A549 (cell line): ENCODE results near the gene PITX3. TPM values are rescaled to one million over a fixed set of nuclear protein-coding genes. Genes with fewer than 3 reads are reported as not detected.

Experiments
- ATAC-seq, 2 experiments: fragments of 200-7000 bp in 1 of 2; fragments of >200 bp in 1 of 2; cut with Nextera tagmentation in 1 of 2; cut with Tn5 transposase in 1 of 2; 3 replicates each; pipeline versions ENCODE4 v1.8.0 to v1.9.1; 2018 to 2020; ENCODE audit warnings: mild to moderate bottlenecking in 1 of 2, moderate library complexity in 1 of 2
- CTCF ChIA-PET: fragments of 300-600 bp; sonication (Branson Sonifier 250); formaldehyde crosslinking; extraction: SDS; loops from one replicate; lab custom pipeline; 2021; ENCODE audit warnings: antibody characterized with exemption, inconsistent platforms; lab: Yijun Ruan, JAX
- POLR2A ChIA-PET: fragments of 350-600 bp; formaldehyde crosslinking; extraction: SDS; loops from one replicate; lab custom pipeline; 2021; ENCODE audit warnings: antibody characterized with exemption, inconsistent platforms; lab: Yijun Ruan, JAX
- DNase-seq, 2 experiments: peaks; one replicate each; pipeline versions ENCODE4 v3.0.0 to v3.0.0-alpha.2; 2011 to 2016; ENCODE audit warnings: low read depth in 1 of 2, low spot score in 1 of 2
- FAIRE-seq: peaks from 2 replicates; lab custom pipeline; 2011; peaks lifted over from hg19 to GRCh38; lab: Jason Lieb, UNC
- H3K27ac ChIP-seq, 2 experiments: fragments of >200 bp; sonication (Bioruptor Twin); formaldehyde crosslinking; 3 replicates each; pipeline ENCODE4 v1.5.1; 2016 to 2017
- H3K4me1 ChIP-seq: fragments of >200 bp; sonication (Bioruptor Twin); formaldehyde crosslinking; 3 replicates; pipeline ENCODE4 v1.6.1; 2016
- H3K4me2 ChIP-seq: fragments of >200 bp; sonication (Bioruptor Twin); formaldehyde crosslinking; 3 replicates; pipeline ENCODE4 v1.6.1; 2016
- H3K4me3 ChIP-seq: fragments of >200 bp; sonication (Bioruptor Twin); formaldehyde crosslinking; 3 replicates; pipeline ENCODE4 v1.5.1; 2016
- H3K9me3 ChIP-seq: fragments of >200 bp; sonication (Bioruptor Twin); formaldehyde crosslinking; 3 replicates; pipeline ENCODE4 v1.6.1; 2016
- CBX2 ChIP-seq: fragments of 200-600 bp; sonication (generic); IDR thresholded peaks from 2 replicates; pipeline ENCODE4 v1.6.1; 2016; ENCODE audit warnings: low read depth, mild to moderate bottlenecking, borderline replicate concordance
- CHD4 ChIP-seq: fragments of 200-600 bp; sonication (generic); IDR thresholded peaks from 2 replicates; pipeline ENCODE4 v1.6.1; 2016; ENCODE audit warnings: antibody characterized with exemption, mild to moderate bottlenecking, borderline replicate concordance
- HOXA7 ChIP-seq: fragments of 250-450 bp; sonication (Bioruptor Pico); IDR thresholded peaks from 2 replicates; pipeline ENCODE4 v1.5.0; 2020; ENCODE audit warnings: mild to moderate bottlenecking, moderate library complexity
- HOXB13 ChIP-seq: fragments of 250-450 bp; sonication (Bioruptor Pico); IDR thresholded peaks from 2 replicates; pipeline ENCODE4 v1.5.0; 2020; ENCODE audit warnings: low read depth, mild to moderate bottlenecking, moderate library complexity
- HOXB5 ChIP-seq: fragments of 250-450 bp; sonication (Bioruptor Pico); IDR thresholded peaks from 2 replicates; pipeline ENCODE4 v1.5.0; 2020; ENCODE audit warnings: mild to moderate bottlenecking, moderate library complexity
- JUNB ChIP-seq: fragments of >200 bp; sonication (Bioruptor Twin); formaldehyde crosslinking; IDR thresholded peaks from 2 replicates; pipeline ENCODE4 v1.6.1; 2016
- NPAS2 ChIP-seq: fragments of 250-450 bp; sonication (Bioruptor Pico); IDR thresholded peaks from 2 replicates; pipeline ENCODE4 v1.8.0; 2022; ENCODE audit warnings: mild to moderate bottlenecking, moderate library complexity, borderline replicate concordance
- POLR2AphosphoS2 ChIP-seq: conservative IDR thresholded peaks from 2 replicates; pipeline ENCODE4 v1.6.1; 2012; ENCODE audit warnings: low read length, improper control_type of control experiment, inconsistent platforms
- RARB ChIP-seq: fragments of 250-450 bp; sonication (Bioruptor Pico); IDR thresholded peaks from 2 replicates; pipeline ENCODE4 v1.8.0; 2021; ENCODE audit warnings: mild to moderate bottlenecking, moderate library complexity
- SMC3 ChIP-seq: fragments of >200 bp; sonication (Bioruptor Twin); formaldehyde crosslinking; IDR thresholded peaks from 3 replicates; pipeline ENCODE4 v1.6.1; 2018; ENCODE audit warnings: inconsistent platforms
- TFCP2L1 ChIP-seq: fragments of 250-450 bp; sonication (Bioruptor Pico); IDR thresholded peaks from 2 replicates; pipeline ENCODE4 v1.5.0; 2021; ENCODE audit warnings: mild to moderate bottlenecking
- TP53 ChIP-seq: fragments of 250-450 bp; sonication (Bioruptor Pico); IDR thresholded peaks from 2 replicates; pipeline ENCODE4 v1.5.0; 2021; ENCODE audit warnings: mild to moderate bottlenecking, moderate library complexity
- ZC3H11A ChIP-seq: fragments of 450-650 bp; IDR thresholded peaks from 2 replicates; pipeline ENCODE4 v1.6.1; 2014; ENCODE audit warnings: antibody characterized with exemption, mild to moderate bottlenecking
- ZNF302 ChIP-seq: fragments of 250-450 bp; sonication (Bioruptor Pico); IDR thresholded peaks from 2 replicates; pipeline ENCODE4 v1.9.0; 2021; ENCODE audit warnings: inconsistent platforms, mild to moderate bottlenecking, moderate library complexity
- WGBS: methylation state at CpG from one replicate; pipeline ENCODE4 v1.1.6; 2017; ENCODE audit errors: missing lambda C conversion rate; 5-methylcytosine and 5-hydroxymethylcytosine counted together
- polyA plus RNA-seq, 4 experiments: library from polyadenylated mRNA; depleted of rRNA in 3 of 4; stranded (reverse); fragments of >200 nt; fragmentation: RNase III in 1 of 4; extraction: RNeasy Plus Mini Kit Qiagen cat#74134 plus additional on column Dnase treatment in 1 of 4; gene quantifications; 2 replicates in 3 of 4; 3 replicates in 1 of 4; pipeline ENCODE4 v1.2.3, GENCODE V29; 2011 to 2017
- TF ChIP-seq, protein P1 (sequence below): IDR thresholded peaks from 2 replicates; pipeline ENCODE4 v1.6.1; 2012
- TF ChIP-seq, protein P2 (sequence below): fragments of >200 bp; sonication (Bioruptor Twin); formaldehyde crosslinking; IDR thresholded peaks from 3 replicates; pipeline ENCODE4 v1.5.1; 2016
- TF ChIP-seq, protein P3 (sequence below): IDR thresholded peaks from 2 replicates; pipeline ENCODE4 v1.6.1; 2012; ENCODE audit warnings: low read depth, borderline replicate concordance
- TF ChIP-seq, protein P4 (sequence below): fragments of >200 bp; sonication (Bioruptor Twin); formaldehyde crosslinking; IDR thresholded peaks from 2 replicates; pipeline ENCODE4 v1.6.1; 2016
- TF ChIP-seq, protein P5 (sequence below): fragments of 200-600 bp; sonication (generic); IDR thresholded peaks from 2 replicates; pipeline ENCODE4 v1.6.1; 2016; ENCODE audit warnings: antibody characterized with exemption, mild to moderate bottlenecking, moderate library complexity
- TF ChIP-seq, protein P6 (sequence below): fragments of 250-450 bp; sonication (Bioruptor Pico); IDR thresholded peaks from 2 replicates; pipeline ENCODE4 v1.5.0; 2020; ENCODE audit warnings: low read depth, mild to moderate bottlenecking, moderate library complexity

The PITX3 gene
- polyA plus RNA-seq, 2 of the 4 experiments (the other 2 are of a cell fraction), result 0.09 TPM; not detected in 1

DNA sequence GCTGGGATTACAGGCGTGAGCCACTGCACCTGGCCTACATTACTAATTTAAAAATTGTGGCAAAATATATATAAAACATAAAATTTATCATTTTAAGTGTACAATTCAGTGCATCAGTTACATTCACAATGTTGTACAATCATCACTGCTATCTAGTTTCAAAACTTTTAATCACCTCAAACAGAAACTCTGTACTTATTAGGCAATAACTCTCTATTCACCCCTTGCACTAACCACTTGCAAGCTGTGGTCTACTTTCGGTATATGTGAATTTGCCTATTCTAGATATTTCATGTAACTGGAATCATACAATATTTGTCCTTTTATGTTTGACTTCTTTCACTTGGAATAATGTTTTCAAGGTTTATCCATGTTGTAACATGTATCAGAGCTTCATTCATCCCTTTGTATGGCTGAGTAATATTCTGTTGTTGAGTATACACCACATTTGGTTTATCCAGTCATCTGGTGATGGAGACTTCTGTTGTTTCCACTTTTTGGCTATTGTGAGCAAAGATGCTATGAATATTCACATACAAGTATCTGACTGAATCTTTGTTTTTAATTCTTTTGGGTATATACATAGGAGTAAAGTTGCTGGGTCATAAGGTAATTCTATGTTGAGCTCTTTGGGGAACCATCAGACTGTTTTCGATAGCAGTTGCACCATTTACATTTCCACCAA, 29.6 kb downstream of the PITX3 start (continued):
- TF ChIP-seq, protein P1, sequence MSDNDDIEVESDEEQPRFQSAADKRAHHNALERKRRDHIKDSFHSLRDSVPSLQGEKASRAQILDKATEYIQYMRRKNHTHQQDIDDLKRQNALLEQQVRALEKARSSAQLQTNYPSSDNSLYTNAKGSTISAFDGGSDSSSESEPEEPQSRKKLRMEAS, result no peak

GRCh38 chr10:102208311-102209035, 32.8 kb downstream of the PITX3 start:
- no peak overlapping the region for H3K27ac ChIP-seq
- FAIRE-seq, result no peak
- DNase-seq, result no peak
- no peaks in the 10 kb centered on the region for H3K9me3 ChIP-seq
- ATAC-seq, result no peak
- no peak overlapping the region for H3K4me3 ChIP-seq
- ChIA-PET CTCF (interaction anchor here (0.7 to 2.6 kb wide), 9 partner anchors 11 to 316 kb away, joined by 3 to 11 read pairs (median 5); no protein-coding TSS in a partner anchor), POLR2A (no interaction called here)
- no peaks in the 10 kb centered on the region for H3K4me1 ChIP-seq
- no peak overlapping the region for H3K4me2 ChIP-seq
- TF ChIP-seq NPAS2 (no peak), ZC3H11A (no peak), CBX2 (no peak), HOXA7 (CRISPR knock-in tag) (no peak), RARB (CRISPR knock-in tag) (no peak), POLR2AphosphoS2 (no peak)
- 53% methylated on average over 5 of the region's 5 CpGs for WGBS

DNA sequence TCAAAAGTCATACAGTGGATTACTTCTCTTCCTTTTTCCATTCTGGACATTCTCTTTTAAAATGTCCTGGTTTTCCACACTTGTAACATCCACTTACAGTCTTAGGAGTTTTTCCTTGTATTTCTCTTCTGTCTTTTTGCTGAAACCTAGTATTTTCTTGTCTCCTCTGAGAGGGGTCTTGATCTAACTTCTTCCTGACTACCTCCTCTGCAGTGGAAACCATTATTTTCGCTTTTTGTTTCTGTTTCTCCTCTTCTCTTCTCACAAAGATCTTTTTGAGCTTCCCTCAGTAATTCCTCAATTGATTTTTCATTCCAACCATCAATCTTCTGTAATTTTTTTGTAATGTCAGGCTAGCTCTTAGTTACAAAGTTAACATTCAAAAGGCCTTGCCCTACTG, 38.9 kb downstream of the PITX3 start:
- TF ChIP-seq RARB (CRISPR knock-in tag) (no peak), TP53 (no peak), CBX2 (no peak), TFCP2L1 (CRISPR knock-in tag) (no peak), POLR2AphosphoS2 (no peak), HOXB13 (no peak), CHD4 (no peak), HOXB5 (CRISPR knock-in tag) (no peak), JUNB (no peak), ZNF302 (CRISPR knock-in tag) (no peak), SMC3 (no peak)
- TF ChIP-seq, protein P2, sequence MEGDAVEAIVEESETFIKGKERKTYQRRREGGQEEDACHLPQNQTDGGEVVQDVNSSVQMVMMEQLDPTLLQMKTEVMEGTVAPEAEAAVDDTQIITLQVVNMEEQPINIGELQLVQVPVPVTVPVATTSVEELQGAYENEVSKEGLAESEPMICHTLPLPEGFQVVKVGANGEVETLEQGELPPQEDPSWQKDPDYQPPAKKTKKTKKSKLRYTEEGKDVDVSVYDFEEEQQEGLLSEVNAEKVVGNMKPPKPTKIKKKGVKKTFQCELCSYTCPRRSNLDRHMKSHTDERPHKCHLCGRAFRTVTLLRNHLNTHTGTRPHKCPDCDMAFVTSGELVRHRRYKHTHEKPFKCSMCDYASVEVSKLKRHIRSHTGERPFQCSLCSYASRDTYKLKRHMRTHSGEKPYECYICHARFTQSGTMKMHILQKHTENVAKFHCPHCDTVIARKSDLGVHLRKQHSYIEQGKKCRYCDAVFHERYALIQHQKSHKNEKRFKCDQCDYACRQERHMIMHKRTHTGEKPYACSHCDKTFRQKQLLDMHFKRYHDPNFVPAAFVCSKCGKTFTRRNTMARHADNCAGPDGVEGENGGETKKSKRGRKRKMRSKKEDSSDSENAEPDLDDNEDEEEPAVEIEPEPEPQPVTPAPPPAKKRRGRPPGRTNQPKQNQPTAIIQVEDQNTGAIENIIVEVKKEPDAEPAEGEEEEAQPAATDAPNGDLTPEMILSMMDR, result no peak
- TF ChIP-seq, protein P3, sequence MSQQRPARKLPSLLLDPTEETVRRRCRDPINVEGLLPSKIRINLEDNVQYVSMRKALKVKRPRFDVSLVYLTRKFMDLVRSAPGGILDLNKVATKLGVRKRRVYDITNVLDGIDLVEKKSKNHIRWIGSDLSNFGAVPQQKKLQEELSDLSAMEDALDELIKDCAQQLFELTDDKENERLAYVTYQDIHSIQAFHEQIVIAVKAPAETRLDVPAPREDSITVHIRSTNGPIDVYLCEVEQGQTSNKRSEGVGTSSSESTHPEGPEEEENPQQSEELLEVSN, result no peak
- TF ChIP-seq, protein P4, sequence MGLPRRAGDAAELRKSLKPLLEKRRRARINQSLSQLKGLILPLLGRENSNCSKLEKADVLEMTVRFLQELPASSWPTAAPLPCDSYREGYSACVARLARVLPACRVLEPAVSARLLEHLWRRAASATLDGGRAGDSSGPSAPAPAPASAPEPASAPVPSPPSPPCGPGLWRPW, result no peak
- TF ChIP-seq, protein P5, sequence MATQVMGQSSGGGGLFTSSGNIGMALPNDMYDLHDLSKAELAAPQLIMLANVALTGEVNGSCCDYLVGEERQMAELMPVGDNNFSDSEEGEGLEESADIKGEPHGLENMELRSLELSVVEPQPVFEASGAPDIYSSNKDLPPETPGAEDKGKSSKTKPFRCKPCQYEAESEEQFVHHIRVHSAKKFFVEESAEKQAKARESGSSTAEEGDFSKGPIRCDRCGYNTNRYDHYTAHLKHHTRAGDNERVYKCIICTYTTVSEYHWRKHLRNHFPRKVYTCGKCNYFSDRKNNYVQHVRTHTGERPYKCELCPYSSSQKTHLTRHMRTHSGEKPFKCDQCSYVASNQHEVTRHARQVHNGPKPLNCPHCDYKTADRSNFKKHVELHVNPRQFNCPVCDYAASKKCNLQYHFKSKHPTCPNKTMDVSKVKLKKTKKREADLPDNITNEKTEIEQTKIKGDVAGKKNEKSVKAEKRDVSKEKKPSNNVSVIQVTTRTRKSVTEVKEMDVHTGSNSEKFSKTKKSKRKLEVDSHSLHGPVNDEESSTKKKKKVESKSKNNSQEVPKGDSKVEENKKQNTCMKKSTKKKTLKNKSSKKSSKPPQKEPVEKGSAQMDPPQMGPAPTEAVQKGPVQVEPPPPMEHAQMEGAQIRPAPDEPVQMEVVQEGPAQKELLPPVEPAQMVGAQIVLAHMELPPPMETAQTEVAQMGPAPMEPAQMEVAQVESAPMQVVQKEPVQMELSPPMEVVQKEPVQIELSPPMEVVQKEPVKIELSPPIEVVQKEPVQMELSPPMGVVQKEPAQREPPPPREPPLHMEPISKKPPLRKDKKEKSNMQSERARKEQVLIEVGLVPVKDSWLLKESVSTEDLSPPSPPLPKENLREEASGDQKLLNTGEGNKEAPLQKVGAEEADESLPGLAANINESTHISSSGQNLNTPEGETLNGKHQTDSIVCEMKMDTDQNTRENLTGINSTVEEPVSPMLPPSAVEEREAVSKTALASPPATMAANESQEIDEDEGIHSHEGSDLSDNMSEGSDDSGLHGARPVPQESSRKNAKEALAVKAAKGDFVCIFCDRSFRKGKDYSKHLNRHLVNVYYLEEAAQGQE, result no peak
- TF ChIP-seq, protein P6, sequence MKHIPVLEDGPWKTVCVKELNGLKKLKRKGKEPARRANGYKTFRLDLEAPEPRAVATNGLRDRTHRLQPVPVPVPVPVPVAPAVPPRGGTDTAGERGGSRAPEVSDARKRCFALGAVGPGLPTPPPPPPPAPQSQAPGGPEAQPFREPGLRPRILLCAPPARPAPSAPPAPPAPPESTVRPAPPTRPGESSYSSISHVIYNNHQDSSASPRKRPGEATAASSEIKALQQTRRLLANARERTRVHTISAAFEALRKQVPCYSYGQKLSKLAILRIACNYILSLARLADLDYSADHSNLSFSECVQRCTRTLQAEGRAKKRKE (CRISPR knock-in tag), result no peak
- TF ChIP-seq, protein P1, result no peak
- no peak overlapping the region for H3K27ac ChIP-seq
- WGBS, result 34% methylated on average over 1 of the region's 1 CpG
- CTCF ChIA-PET, result no interaction called here
- DNase-seq (no peak), FAIRE-seq (no peak), ATAC-seq (no peak)
- H3K4me2 ChIP-seq, result no peak overlapping the region
- H3K9me3 ChIP-seq, result no peaks in the 10 kb centered on the region
- H3K4me3 ChIP-seq, result no peak overlapping the region
- POLR2A ChIA-PET, result no interaction called here
- H3K4me1 ChIP-seq, result peaks cover 6% of the 10 kb centered on the region; the same call in 1 of the 3 replicates
